ENCODE data around the gene KCNJ12. TPM values are rescaled to one million over a fixed set of nuclear protein-coding genes. Genes with fewer than 3 reads are reported as not detected.

KCNJ12 gene
- total RNA-seq, 1 donor from 2014 or later: 0.56 TPM

DNA sequence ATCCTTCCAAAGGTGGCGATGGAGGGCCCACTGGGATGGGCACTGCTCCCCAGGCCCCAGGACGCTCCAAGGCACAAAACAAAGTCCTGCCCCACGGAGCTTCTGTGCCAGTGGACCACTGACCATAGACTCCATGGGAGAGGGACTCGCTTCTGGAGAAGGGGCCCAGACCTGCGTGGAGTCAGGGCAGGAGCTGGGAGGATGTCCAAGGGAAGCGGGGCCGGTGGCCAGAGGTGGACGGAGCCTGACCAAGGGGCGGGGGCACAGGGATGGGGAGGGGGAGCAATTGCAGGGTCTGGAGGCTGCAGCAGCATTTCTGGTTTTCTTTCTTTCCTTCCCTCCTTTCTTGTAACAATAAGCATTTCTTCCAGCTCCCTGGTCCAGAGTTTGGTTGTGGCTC, 14.1 kb downstream of the KCNJ12 start:
- H3F3A ChIP-seq (ENCODE audit: low read depth): no peaks in the 10 kb centered on the region
- H4K20me1 ChIP-seq (ENCODE audit: low read depth): no peaks in the 10 kb centered on the region
- Mint-ChIP-seq H3K27me3 (ENCODE audit: insufficient read depth, low read depth) (peaks cover 2% of the 10 kb centered on the region), H3K9me3 (no peaks in the 10 kb centered on the region), H3K36me3 (no peaks in the 10 kb centered on the region), H3K4me3 (no peak overlapping the region), H3K4me1 (peaks cover 10% of the 10 kb centered on the region), H3K27ac (no peak overlapping the region)
- no peak for DNase-seq (ENCODE audit: low spot score)
- H3K9me3 ChIP-seq (ENCODE audit: low read depth): no peaks in the 10 kb centered on the region
- H3K27me3 ChIP-seq: no peaks in the 10 kb centered on the region
- no peak overlapping the region for H2AFZ ChIP-seq (replicated peaks)
- no peaks in the 10 kb centered on the region for H3K36me3 ChIP-seq
- no peak overlapping the region for H3K27ac ChIP-seq
- H3K79me2 ChIP-seq (ENCODE audit: low read depth): no peaks in the 10 kb centered on the region
- TF ChIP-seq EZH2phosphoT487 (IDR thresholded peaks at IDR 0.05) (no peak), EZH2 (IDR thresholded peaks at IDR 0.05) (no peak)
- TF ChIP-seq, protein P1, sequence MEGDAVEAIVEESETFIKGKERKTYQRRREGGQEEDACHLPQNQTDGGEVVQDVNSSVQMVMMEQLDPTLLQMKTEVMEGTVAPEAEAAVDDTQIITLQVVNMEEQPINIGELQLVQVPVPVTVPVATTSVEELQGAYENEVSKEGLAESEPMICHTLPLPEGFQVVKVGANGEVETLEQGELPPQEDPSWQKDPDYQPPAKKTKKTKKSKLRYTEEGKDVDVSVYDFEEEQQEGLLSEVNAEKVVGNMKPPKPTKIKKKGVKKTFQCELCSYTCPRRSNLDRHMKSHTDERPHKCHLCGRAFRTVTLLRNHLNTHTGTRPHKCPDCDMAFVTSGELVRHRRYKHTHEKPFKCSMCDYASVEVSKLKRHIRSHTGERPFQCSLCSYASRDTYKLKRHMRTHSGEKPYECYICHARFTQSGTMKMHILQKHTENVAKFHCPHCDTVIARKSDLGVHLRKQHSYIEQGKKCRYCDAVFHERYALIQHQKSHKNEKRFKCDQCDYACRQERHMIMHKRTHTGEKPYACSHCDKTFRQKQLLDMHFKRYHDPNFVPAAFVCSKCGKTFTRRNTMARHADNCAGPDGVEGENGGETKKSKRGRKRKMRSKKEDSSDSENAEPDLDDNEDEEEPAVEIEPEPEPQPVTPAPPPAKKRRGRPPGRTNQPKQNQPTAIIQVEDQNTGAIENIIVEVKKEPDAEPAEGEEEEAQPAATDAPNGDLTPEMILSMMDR (IDR thresholded peaks at IDR 0.05): no peak
- H3K4me1 ChIP-seq: no peaks in the 10 kb centered on the region
- H3K4me2 ChIP-seq: no peak overlapping the region
- no peak overlapping the region for H3K9ac ChIP-seq
- no peak overlapping the region for H3K4me3 ChIP-seq

DNA sequence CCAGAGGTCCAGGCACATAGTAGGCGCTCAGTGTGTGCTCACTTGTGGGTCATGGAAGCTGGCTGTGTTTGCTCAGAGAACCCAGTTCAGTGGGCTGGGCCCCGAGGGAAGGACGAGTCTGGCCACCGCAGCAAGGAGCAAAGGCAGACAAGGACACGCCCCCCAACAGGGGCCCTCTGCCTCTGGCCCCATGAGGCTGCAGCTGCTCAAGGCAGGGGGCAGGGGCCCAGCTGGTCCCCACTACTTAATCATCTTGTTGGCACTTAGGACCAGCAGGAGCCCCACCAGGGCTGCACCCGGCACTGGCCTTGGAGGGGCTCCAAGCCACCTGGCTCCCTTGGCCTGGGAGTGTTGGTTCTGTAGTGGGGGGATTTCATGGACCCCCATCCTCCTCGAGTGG, 16.1 kb downstream of the KCNJ12 start:
- Histone ChIP-seq H3K9ac (no peak overlapping the region), H3K4me3 (no peak overlapping the region), H3K36me3 (no peaks in the 10 kb centered on the region), H3K79me2 (ENCODE audit: low read depth) (no peaks in the 10 kb centered on the region), H3K4me2 (no peak overlapping the region), H3K27ac (no peak overlapping the region), H3K27me3 (no peaks in the 10 kb centered on the region), H2AFZ (replicated peaks) (no peak overlapping the region), H3K9me3 (ENCODE audit: low read depth) (no peaks in the 10 kb centered on the region), H3K4me1 (no peaks in the 10 kb centered on the region), H3F3A (ENCODE audit: low read depth) (no peaks in the 10 kb centered on the region), H4K20me1 (ENCODE audit: low read depth) (no peaks in the 10 kb centered on the region)
- Mint-ChIP-seq H3K4me3 (no peak overlapping the region), H3K9me3 (no peaks in the 10 kb centered on the region), H3K36me3 (no peaks in the 10 kb centered on the region), H3K27me3 (ENCODE audit: insufficient read depth, low read depth) (peaks cover 3% of the 10 kb centered on the region), H3K27ac (no peak overlapping the region), H3K4me1 (peaks cover 11% of the 10 kb centered on the region)
- TF ChIP-seq EZH2 (IDR thresholded peaks at IDR 0.05): no peak
- no peak for TF ChIP-seq EZH2phosphoT487 (IDR thresholded peaks at IDR 0.05)
- TF ChIP-seq, protein P1 (IDR thresholded peaks at IDR 0.05): no peak
- DNase-seq (ENCODE audit: low spot score): no peak

DNA sequence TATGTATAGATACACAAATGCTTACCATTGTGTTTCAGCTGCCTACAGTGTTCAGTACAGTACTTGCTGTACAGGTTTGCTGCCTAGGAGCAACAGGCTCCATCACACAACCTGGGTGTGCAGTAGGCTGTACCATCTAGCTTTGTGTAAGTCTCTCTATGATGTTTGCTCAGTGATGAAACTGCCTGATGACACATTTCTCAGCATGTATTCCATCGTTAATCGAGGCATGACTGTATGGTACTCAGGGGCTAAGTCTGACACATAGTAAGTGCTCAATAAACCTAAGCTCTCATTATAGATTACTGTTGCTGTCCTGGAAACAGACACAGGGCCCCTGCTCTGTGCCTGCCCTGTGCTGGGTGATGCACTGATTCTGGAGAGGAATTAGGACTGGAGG, 18.1 kb downstream of the KCNJ12 start:
- H3K36me3 Mint-ChIP-seq: no peaks in the 10 kb centered on the region
- Histone ChIP-seq H3K27ac (no peak overlapping the region), H4K20me1 (ENCODE audit: low read depth) (no peaks in the 10 kb centered on the region), H2AFZ (replicated peaks) (no peak overlapping the region), H3K9me3 (ENCODE audit: low read depth) (no peaks in the 10 kb centered on the region), H3K36me3 (no peaks in the 10 kb centered on the region), H3K4me1 (peaks cover 6% of the 10 kb centered on the region), H3K79me2 (ENCODE audit: low read depth) (no peaks in the 10 kb centered on the region), H3K4me2 (no peak overlapping the region), H3F3A (ENCODE audit: low read depth) (no peaks in the 10 kb centered on the region), H3K4me3 (no peak overlapping the region), H3K27me3 (no peaks in the 10 kb centered on the region), H3K9ac (no peak overlapping the region)
- peaks cover 25% of the 10 kb centered on the region for H3K4me1 Mint-ChIP-seq
- no peak for TF ChIP-seq EZH2phosphoT487 (IDR thresholded peaks at IDR 0.05)
- TF ChIP-seq, protein P1 (IDR thresholded peaks at IDR 0.05): no peak
- no peak for TF ChIP-seq EZH2 (IDR thresholded peaks at IDR 0.05)
- DNase-seq (ENCODE audit: low spot score): no peak
- H3K4me3 Mint-ChIP-seq: no peak overlapping the region
- H3K27me3 Mint-ChIP-seq (ENCODE audit: insufficient read depth, low read depth): peaks cover 6% of the 10 kb centered on the region
- H3K27ac Mint-ChIP-seq: peak overlapping the region; percentile 19
- H3K9me3 Mint-ChIP-seq: no peaks in the 10 kb centered on the region
